Activated CD8-positive, alpha-beta memory T cell treated with anti-CD3 and anti-CD28 coated beads, Interleukin-2, amount 50 U/mL, for 1 hour (primary cell): Measurements from ENCODE around the gene GPC6.

ENCODE experiments used
- DNase-seq: peaks from one replicate; pipeline ENCODE4 v3.0.0-alpha.2; 2020; ENCODE audit errors: extremely low read depth

The GPC6 gene

DNA sequence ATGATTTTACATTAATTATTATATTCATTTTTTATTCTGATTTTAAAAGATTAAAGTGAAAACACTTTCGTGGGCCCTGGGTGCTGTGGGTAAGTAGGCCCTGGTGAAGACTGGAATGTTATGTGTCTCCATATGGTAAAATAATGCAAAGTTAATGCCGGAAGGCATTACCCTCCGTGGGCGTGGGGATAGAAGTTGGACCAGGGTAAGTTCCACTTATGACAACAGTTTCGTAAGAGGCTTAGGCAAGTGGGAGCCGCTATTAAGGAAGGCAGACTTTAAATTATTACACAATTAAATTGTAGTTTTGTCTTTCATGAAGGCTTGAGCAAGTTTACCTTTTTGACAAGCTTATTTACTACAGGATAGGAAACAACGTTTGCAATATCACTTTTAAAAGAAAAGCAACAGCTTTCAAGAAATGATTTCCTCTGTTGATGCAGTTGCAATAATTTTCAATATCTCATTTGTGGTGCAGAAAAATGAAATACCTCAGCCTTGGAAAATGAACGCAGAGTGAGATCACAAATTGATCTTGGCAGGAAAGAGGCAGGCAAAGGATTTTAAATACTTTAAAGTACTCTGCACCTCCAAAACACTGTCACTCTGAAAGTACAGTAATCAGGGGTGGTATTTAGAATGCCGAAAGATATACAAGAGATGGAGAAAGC is 942.3 kb downstream of the GPC6 start:
- no peak for DNase-seq

DNA sequence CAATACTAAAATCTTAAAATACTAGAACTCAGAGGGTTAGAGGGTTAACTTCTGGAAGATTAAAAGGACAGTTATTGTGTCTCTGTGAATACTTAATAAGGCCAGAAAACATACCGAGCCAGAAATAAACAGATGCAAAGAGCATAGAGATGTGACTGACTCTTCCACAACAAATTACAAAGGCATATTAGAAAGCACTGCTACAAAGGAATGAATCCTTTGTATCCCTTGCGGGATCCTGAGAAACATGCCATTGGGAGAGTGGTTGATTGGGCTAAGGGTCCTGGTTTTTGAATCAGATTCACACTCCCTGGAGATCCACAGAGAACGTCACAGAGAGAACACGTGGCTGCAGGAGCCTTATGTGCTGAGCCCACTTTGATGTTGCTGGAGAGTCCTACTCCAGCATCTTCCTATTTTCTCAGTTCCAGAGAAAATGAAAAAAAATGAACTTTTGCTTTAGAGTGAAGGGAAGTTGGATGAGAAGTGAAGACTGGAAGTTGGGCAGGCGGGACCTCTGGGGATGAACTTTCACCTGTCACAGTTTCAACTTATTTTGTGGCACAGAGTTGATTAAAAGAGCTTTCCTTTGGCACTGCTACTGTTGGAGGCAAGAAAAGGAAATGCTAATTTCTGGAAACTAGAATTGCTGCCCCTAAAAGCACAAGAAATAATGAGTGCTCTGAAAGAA is 943.0 kb downstream of the GPC6 start:
- DNase-seq = no peak

DNA sequence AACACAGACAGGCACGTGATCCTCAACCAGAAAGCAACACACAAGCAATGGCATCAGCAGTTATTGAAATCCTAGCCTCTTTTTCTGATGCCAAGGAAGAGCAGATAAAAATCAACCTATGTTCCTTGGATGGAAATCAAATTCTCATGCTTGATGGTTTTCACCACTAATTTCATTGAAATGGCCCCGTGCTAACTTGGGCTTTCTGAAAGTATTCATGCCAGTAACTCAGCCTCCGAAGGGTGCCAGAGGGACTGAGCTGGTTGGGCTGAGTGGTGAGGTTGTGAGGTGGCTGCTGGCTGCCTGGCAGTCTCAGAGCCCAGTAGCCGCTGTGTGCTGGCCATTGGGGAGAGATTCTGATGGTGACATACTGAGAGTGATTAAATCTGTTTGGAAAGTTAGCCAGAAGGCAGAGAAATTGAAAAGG is 943.6 kb downstream of the GPC6 start:
- DNase-seq = no peak

DNA sequence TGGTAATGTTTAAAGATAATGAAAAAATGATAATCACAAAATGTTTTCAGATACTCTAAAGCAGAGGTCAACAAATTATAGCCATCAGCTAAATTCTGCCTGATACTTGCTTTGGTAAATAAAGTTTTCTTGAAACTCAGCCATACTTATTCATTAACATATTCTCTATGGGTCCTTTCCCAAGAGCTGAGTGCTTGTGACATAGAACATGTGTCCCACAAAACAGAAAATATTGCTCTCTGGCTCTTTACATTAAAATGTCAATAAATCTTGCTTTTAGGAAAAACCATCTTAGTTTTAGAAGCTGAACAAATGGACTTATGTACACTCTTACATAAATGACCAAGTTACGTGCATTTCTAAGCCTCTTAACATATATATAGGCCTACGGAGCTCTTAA is 945.8 kb downstream of the GPC6 start:
- DNase-seq = no peak

DNA sequence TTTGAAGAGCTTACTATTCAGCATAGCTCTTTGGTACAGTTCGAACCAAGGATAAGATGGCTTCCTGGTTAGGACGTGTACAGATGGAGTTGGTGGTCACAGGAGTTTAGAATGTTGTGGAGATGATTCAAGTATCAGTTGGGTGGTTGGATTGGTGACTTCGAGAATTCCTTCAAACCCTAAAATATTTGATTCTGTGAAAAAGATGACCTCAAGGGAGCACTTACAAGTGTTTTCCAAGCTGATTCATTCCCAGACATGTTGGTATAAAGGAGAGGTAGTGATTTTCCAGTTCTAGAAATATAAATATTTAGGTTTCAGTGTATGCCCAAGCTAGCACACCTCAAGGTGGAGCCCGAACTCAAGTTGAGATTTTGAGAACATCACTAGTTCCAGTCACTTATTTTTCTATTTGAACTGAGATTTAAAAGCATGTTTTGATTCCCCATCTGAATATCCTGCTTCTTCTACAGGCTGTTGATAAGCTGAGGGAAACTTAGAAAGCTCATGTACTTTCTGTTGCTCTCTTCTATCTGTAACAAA is 946.8 kb downstream of the GPC6 start:
- DNase-seq = no peak

DNA sequence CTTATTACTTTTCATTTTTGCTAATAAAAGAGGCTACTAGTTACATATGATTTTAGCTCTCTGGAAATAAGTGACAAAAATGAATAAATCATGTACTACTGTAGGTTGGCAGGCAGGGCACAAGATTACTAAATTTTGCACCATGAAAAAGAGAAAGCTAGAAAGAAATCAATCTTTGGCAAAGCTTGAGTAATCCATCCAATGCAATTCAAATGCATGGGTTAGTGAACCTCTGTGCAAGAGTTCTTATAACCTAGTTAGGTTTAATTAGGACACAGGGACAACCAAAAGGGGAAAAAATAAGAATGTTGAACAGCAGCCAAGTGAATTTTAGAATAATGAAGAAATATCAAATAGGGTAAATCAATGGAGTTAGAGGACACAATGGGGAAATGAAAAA is 947.4 kb downstream of the GPC6 start:
- DNase-seq = no peak

DNA sequence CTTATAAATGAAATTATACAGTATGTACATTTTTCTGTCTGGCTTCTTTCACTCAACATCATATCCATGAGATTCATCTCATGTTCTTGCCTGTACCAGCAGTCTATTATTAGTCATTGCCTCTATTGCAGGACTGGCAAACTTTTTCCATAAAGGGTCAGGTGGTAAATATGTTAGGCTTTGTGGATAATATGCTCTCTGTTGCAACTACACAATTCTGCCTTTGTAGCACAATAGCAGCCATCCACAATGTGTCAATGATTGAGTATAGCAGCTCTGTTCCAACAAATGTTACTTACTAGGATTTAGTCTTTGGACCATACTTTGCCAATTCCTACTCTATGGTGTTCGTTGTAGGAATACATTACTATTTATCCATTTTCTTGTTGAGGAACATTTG is 948.5 kb downstream of the GPC6 start:
- DNase-seq = no peak

DNA sequence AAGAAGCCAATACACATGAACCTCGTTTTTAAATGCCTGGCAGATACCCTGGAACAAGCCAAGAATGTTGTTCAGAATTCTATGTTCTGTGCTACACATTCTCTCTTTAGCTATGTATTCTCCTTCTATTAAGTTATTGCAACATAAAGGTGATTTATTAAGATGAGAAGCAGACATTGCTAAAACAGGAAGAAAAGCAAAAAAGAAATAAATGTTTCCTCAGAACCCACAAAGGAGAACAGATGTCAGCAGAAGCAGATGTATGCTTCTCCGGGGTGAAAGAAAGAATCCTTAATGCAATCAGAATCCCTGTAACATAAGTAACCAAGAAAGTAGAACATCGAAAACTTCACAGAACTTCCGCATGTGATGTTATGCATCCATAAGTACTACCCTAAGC is 950.0 kb downstream of the GPC6 start:
- no peak for DNase-seq

DNA sequence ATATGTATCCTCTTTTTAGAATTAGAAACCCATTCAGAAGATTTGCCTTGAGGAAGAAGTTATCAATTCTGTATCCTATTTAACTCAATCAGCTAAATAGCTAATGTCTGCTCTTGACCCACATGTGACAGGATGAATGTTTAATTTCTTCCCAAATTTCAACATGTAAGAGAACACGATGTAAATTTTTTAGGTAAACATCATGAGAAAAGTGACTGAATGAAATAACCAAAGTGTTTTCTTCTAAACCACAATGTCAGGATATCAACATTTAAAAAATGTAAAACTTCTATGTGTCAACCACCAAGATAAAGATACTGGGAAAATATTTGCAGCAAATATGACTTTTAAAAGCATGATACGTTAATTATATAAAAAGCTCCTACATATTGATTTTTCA is 950.4 kb downstream of the GPC6 start:
- no peak for DNase-seq

DNA sequence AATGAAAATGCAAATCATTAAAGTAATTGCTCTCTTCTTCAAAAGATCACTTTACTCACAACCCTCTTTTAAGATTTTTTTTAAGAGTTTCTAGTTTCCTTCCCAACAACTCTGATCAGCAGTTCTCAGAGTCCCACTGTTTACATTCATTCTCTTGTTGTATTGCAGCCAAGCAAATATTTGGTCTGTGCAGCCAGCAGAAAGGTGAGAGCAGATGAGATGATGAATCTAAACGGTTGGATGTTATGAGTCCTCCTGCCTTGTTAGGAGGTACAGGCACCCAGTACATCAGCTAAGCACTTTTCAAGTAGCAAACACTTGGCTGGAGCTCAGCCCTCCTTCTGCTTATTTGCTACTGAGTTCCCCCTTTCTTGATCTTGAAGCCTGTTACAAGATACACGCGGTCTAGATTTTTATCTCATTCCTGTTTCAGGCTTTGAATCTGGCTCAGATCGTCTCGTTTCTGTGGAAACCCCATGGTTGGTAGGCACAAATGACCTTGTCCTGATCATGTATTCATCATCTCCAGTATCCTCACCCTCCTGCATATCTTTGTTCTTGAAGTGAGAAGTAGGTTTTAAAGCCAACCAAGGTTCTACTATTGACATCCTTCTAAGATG is 952.1 kb downstream of the GPC6 start:
- no peak for DNase-seq

DNA sequence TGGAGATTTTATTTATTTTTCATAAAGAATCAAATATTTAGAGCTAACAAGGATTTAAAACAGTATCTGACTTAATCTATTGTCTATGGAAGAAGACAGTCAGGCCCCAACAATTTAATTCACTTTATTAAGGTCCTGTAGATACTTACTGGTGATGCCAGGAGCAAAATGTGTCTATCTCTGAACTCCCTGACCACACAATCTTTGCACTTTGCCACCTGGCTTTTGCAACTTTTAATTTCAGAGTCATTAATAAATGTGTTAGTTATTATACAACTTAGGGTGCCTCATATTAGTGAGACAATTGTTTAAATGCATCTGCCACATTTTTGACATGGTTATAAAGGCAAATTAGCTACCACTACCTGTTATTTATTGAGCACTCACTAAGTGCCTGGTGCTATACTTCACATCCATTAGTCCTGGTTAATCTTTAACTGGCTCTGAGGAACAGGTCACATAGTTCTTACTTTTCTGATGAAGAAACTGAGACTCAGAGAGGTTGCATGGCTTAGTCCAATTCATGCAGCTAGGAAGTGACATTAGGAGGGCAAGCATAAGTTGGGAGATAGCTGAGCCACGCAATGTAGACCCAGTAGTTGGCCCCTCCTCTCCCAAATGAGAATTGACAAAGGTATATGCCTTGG is 955.0 kb downstream of the GPC6 start:
- DNase-seq = no peak

DNA sequence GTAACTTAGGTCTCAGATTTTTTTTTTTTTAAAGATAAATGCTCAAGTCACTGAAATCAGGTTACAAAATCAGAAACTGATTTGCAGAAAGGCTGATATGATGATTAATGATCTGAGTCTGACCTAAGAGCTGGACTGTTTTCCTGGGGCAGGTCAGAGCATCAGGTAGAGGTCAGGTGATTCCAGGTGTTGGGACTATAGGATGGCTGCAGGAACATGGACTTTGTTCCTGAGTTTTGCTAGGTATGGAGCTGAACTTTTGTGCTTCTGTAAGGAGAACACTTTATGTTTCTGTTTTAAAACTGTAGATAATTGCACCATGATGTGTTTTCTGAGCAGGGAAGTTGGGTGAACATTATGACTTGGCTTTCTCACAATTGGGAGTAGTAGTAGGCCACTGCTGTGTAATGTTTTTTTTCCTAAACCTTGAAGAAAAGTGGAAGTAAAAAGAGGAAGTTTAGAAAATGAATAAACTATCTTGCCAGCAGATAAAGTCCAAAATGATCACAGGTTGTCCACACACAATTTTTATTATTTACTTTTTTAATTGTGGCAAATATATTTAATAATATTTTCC is 955.7 kb downstream of the GPC6 start:
- DNase-seq = no peak

DNA sequence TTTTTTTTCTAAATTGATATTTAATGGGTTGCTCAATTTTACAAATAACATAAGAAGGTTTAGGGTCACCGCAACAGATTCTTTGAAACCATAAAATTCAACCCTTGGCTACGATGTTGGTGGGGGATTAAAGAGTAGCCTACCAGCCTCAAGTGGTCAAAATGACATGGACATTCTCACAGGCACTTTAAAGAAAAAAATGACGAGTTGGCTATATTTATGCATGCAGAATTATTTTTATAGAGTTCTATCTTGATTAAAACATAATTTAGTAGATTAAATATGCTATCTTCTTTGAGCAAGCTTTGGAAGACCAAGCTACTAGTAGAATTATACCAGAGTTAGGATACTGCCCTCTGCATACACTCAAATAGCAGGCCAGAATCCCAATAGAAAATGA is 959.9 kb downstream of the GPC6 start:
- no peak for DNase-seq

DNA sequence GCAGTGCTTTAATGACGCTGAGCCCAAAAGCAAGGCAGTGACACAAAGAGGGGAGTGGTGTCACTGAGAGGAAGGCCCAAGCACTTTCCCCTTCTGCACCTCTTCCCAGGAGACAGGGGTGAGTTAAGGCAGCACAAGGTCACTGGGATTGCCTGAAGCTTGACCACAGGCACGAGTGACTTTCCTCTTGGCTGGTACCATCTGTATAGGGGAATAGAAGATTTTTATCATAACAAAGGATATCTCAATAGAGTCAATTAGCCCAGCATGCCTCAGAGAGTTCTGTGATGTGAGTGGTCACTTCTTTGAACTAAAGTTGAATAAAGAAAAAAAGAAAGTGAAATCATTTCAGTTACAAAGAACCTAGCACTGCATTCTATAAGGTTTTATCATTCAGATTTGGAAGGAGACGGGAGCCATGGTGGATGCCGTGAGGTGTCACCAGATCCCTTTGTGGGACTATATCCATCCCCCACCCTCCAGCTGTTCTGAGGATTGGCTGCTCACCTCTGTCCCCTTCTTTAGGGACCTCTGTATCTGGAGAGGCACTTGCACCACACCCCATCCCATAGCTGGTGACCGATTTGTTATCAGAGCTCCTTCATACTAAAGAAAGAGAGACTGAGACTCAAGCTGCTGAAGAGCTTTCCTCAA is 961.7 kb downstream of the GPC6 start:
- no peak for DNase-seq

DNA sequence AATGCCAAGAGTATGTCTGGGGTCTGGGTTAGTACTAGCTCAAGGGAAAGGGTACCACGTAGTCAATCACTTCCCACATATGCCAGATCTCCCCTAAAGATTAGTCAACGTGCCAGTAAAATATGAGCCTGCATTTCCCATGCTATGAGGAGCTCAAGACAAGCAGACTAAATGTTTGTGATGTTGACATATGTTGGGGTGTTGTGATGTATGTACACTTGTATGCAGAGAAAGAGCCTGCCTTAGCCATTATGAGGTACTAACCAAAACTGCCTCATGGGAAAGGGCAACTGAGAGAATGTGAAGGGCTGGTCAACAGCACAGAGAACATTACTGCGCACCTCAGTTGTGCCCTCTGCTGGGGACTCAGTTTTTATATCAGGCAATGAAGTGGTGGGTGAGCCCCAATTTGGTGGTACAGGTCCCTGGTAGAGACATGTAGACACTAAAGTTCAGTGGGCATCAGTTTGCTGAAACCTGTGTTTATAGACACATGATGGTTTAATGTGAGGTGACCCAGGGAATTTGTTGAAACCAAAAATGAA is 965.9 kb downstream of the GPC6 start:
- no peak for DNase-seq

DNA sequence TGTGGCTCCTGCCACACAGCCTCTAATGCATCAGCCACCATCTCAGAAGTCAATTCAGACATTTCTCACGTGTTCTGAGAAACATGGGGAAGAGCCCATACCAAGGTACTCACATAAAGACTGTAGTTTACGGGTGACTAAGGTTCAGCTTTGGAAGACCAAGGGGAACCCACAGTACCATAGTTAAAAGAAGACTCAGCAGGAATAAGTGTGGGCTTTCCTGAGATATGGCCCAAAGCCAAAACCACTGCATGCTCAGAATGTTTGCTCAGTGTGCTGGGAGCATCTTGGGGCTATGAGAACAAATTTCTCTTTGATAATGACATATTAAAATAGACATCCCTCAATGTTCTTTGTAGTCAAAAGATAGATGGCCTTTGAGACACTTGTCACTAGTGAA is 969.1 kb downstream of the GPC6 start:
- DNase-seq = no peak

DNA sequence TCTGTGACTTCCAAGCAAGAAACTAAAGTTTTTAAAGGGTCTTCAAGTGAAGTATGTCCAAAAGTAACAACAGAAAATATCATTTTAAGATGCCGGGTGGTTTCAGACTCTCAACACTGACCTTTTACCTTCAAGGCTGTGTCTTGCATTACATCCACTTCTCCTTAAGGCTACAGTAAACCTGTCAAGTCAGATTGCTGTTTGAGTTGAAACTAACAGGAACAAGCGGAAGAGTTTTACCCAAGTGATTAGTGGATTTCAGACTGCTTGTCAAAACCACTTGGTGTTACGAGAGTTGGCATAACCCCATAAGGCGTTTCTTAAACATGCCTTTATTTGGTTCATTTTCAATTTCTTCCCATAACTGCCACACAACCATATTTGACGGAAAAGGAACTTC is 969.8 kb downstream of the GPC6 start:
- DNase-seq = no peak

DNA sequence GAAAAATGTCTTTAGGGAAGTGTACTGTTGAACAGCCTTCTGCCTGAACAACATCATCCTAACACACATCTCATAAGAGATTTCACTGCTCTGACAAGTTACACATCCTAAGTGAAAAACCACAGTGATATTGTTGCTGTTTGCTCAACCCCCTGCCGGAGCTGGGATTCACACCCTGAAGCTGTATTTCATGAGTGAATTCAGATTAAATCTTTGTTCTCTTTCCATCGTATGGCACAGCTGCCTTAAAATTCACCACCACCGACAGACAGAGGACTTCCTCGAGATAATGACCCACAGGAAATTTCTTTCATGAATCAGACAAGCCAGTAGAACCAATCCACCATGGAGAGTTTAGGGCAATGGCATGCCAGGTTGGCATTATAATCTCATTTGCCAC is 972.1 kb downstream of the GPC6 start:
- DNase-seq = no peak

DNA sequence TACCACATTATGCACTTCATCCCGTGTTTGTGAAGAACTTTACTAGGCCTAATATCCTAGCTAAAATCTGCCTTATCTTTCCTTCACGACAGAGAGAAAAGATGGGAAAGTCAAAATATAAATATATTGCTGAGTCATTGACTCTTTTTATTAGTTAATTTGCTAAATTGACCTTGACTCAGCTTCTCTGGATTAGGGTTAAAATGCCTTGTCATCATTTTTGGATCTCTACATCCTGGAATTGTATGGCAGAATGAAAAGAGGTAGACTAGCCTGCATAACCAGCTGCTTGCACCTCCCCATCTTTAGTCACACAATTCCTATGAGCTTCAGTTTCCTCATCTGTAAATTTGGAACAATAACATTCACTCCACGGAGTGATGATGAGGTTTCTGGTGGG is 972.5 kb downstream of the GPC6 start:
- no peak for DNase-seq

DNA sequence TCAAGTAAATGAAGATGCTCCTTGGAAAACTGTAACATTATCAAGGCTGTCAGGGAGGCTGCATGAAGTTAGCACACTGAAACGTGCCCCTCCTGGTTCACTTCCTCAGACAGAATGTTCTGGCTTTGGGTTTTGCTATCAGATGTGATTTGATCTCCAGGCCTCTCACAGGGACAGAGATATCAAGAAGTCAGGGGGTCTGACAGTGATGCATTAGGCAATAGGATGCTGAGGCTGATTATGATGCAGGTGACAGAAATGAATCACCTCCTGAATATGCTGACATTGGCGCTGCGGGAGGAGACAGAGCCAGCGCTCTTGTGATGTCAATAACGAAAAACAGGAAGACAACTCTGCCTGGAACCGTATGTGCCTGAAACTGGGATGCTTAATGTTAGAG is 974.4 kb downstream of the GPC6 start:
- no peak for DNase-seq

DNA sequence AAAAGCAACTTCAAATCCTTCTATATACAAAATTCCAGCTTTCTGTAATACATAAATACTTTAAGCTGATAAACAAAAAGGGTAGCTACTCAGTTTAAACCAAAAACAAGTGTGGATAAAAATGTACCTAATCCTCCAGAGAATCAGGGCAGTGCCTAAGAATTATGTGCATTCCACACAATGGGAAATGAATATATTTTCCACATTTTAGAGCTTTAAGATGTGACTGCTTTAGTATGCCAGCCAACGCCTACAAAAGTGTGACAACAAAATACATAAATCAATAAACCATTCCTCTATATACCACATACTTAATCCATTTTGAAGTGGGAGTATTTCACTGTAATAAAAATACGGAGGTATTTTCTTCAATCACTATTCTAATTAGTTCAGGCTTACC is 977.6 kb downstream of the GPC6 start:
- DNase-seq = no peak
